ENCODE measurements around the gene FBLN7.

FBLN7 gene

GRCh38 chr2:112173646-112174319 lies 35.6 kb downstream of the FBLN7 start:
- no peaks in the 10 kb centered on the region for H3K27me3 ChIP-seq
- H3K9me3 ChIP-seq = no peaks in the 10 kb centered on the region
- H3K36me3 ChIP-seq = no peaks in the 10 kb centered on the region
- H3K4me3 ChIP-seq (ENCODE audit: low read depth, low read length) = no peak overlapping the region
- DNase-seq = peak; percentile 47
- TF ChIP-seq CTCF (IDR thresholded peaks at IDR 0.05; ENCODE audit: low read depth, low read length) = no peak
- no peaks in the 10 kb centered on the region for H3K4me1 ChIP-seq

GRCh38 chr2:112174383-112174782 lies 36.2 kb downstream of the FBLN7 start:
- no peaks in the 10 kb centered on the region for H3K27me3 ChIP-seq
- TF ChIP-seq CTCF (IDR thresholded peaks at IDR 0.05; ENCODE audit: low read depth, low read length) = no peak
- no peaks in the 10 kb centered on the region for H3K9me3 ChIP-seq
- H3K4me1 ChIP-seq = no peaks in the 10 kb centered on the region
- no peak for DNase-seq
- no peaks in the 10 kb centered on the region for H3K36me3 ChIP-seq
- no peak overlapping the region for H3K4me3 ChIP-seq (ENCODE audit: low read depth, low read length)

GRCh38 chr2:112175333-112175732 lies 37.1 kb downstream of the FBLN7 start:
- no peaks in the 10 kb centered on the region for H3K27me3 ChIP-seq
- no peaks in the 10 kb centered on the region for H3K4me1 ChIP-seq
- no peaks in the 10 kb centered on the region for H3K9me3 ChIP-seq
- no peaks in the 10 kb centered on the region for H3K36me3 ChIP-seq
- no peak for DNase-seq
- no peak overlapping the region for H3K4me3 ChIP-seq (ENCODE audit: low read depth, low read length)
- TF ChIP-seq CTCF (IDR thresholded peaks at IDR 0.05; ENCODE audit: low read depth, low read length) = no peak

GRCh38 chr2:112175958-112176573 lies 37.9 kb downstream of the FBLN7 start:
- Histone ChIP-seq H3K9me3 (no peaks in the 10 kb centered on the region), H3K36me3 (no peaks in the 10 kb centered on the region), H3K4me1 (no peaks in the 10 kb centered on the region), H3K27me3 (no peaks in the 10 kb centered on the region), H3K4me3 (ENCODE audit: low read depth, low read length) (no peak overlapping the region)
- no peak for DNase-seq
- no peak for TF ChIP-seq CTCF (IDR thresholded peaks at IDR 0.05; ENCODE audit: low read depth, low read length)

- Histone ChIP-seq H3K4me1 (no peaks in the 10 kb centered on the region), H3K36me3 (no peaks in the 10 kb centered on the region), H3K4me3 (ENCODE audit: low read depth, low read length) (no peak overlapping the region), H3K9me3 (no peaks in the 10 kb centered on the region), H3K27me3 (no peaks in the 10 kb centered on the region)
- TF ChIP-seq CTCF (IDR thresholded peaks at IDR 0.05; ENCODE audit: low read depth, low read length) = no peak
- no peak for DNase-seq
Observed at GRCh38 chr2:112181571-112182290, 43.5 kb downstream of the FBLN7 start.

GRCh38 chr2:112182581-112183034 lies 44.4 kb downstream of the FBLN7 start:
- TF ChIP-seq CTCF (IDR thresholded peaks at IDR 0.05; ENCODE audit: low read depth, low read length) = no peak

More at GRCh38 chr2:112182581-112183034, 44.4 kb downstream of the FBLN7 start:
- no peak overlapping the region for H3K4me3 ChIP-seq (ENCODE audit: low read depth, low read length)
- no peak for DNase-seq
- no peaks in the 10 kb centered on the region for H3K4me1 ChIP-seq
- H3K27me3 ChIP-seq = no peaks in the 10 kb centered on the region
- no peaks in the 10 kb centered on the region for H3K36me3 ChIP-seq
- H3K9me3 ChIP-seq = no peaks in the 10 kb centered on the region
